Osteocyte (in vitro differentiated cells): Measurements from ENCODE around the gene RAB24. TPM values are rescaled to one million over a fixed set of nuclear protein-coding genes. Genes with fewer than 3 reads are reported as not detected.

Source experiments
- DNase-seq: peaks from one replicate; pipeline ENCODE4 v3.0.0; 2021; ENCODE audit warnings: mixed read lengths; ENCODE audit not compliant: unreplicated experiment; ENCODE audit errors: extremely low spot score
- H3K27ac Mint-ChIP-seq: one replicate; pipeline ENCODE4 v1.8.0; 2021; ENCODE audit warnings: mild to moderate bottlenecking, mixed read lengths; ENCODE audit not compliant: unreplicated experiment
- H3K27me3 Mint-ChIP-seq: one replicate; pipeline ENCODE4 v1.8.0; 2021; ENCODE audit warnings: mixed read lengths; ENCODE audit not compliant: unreplicated experiment
- H3K36me3 Mint-ChIP-seq: one replicate; pipeline ENCODE4 v1.8.0; 2021; ENCODE audit warnings: mixed read lengths; ENCODE audit not compliant: unreplicated experiment
- H3K4me1 Mint-ChIP-seq: one replicate; pipeline ENCODE4 v1.8.0; 2021; ENCODE audit warnings: mixed read lengths; ENCODE audit not compliant: unreplicated experiment
- H3K4me3 Mint-ChIP-seq: one replicate; pipeline ENCODE4 v1.8.0; 2021; ENCODE audit warnings: mild to moderate bottlenecking, moderate library complexity, mixed read lengths; ENCODE audit not compliant: unreplicated experiment
- H3K9me3 Mint-ChIP-seq: one replicate; pipeline ENCODE4 v1.8.0; 2021; ENCODE audit warnings: mixed read lengths; ENCODE audit not compliant: unreplicated experiment
- CTCF ChIP-seq: fragments of 200-600 bp; sonication (generic); IDR thresholded peaks from 2 replicates; pipeline ENCODE4 v1.5.0; 2021; ENCODE audit warnings: antibody characterized with exemption, mild to moderate bottlenecking, moderate library complexity
- total RNA-seq: library from RNA; stranded (reverse); gene quantifications from 2 replicates; pipeline ENCODE4 v1.2.1, GENCODE V29; 2021

The RAB24 gene
- total RNA-seq, 1 donor from 2014 or later: 49.5 TPM

GRCh38 chr5:177291735-177292134 is 11.8 kb downstream of the RAB24 start:
- peaks cover 48% of the 10 kb centered on the region for H3K36me3 Mint-ChIP-seq
- H3K4me1 Mint-ChIP-seq: no peaks in the 10 kb centered on the region

GRCh38 chr5:177290816-177291596 is 12.5 kb downstream of the RAB24 start:
- no peaks in the 10 kb centered on the region for H3K9me3 Mint-ChIP-seq
- no peak overlapping the region for H3K4me3 Mint-ChIP-seq
- no peak overlapping the region for H3K27ac Mint-ChIP-seq
- H3K4me1 Mint-ChIP-seq: no peaks in the 10 kb centered on the region
- H3K27me3 Mint-ChIP-seq: no peaks in the 10 kb centered on the region
- no peak for DNase-seq
- no peak for TF ChIP-seq CTCF
- H3K36me3 Mint-ChIP-seq: peaks cover 46% of the 10 kb centered on the region

More at GRCh38 chr5:177291735-177292134, 11.8 kb downstream of the RAB24 start:
- no peak for TF ChIP-seq CTCF
- DNase-seq: no peak
- Mint-ChIP-seq H3K9me3 (no peaks in the 10 kb centered on the region), H3K4me3 (no peak overlapping the region), H3K27me3 (no peaks in the 10 kb centered on the region), H3K27ac (no peak overlapping the region)

GRCh38 chr5:177288191-177288590 is 15.3 kb downstream of the RAB24 start:
- Mint-ChIP-seq H3K4me3 (no peak overlapping the region), H3K36me3 (peaks cover 51% of the 10 kb centered on the region), H3K9me3 (no peaks in the 10 kb centered on the region), H3K27ac (no peak overlapping the region), H3K4me1 (no peaks in the 10 kb centered on the region), H3K27me3 (no peaks in the 10 kb centered on the region)
- no peak for DNase-seq
- no peak for TF ChIP-seq CTCF

GRCh38 chr5:177276886-177277285 is 26.6 kb downstream of the RAB24 start:
- Mint-ChIP-seq H3K36me3 (peaks cover 37% of the 10 kb centered on the region), H3K27me3 (no peaks in the 10 kb centered on the region), H3K9me3 (no peaks in the 10 kb centered on the region), H3K4me3 (no peak overlapping the region), H3K4me1 (no peaks in the 10 kb centered on the region), H3K27ac (no peak overlapping the region)
- no peak for TF ChIP-seq CTCF
- DNase-seq: no peak

- Mint-ChIP-seq H3K9me3 (no peaks in the 10 kb centered on the region), H3K4me3 (no peak overlapping the region), H3K36me3 (peaks cover 34% of the 10 kb centered on the region), H3K27ac (no peak overlapping the region), H3K4me1 (no peaks in the 10 kb centered on the region), H3K27me3 (no peaks in the 10 kb centered on the region)
- TF ChIP-seq CTCF: no peak
- DNase-seq: no peak
These were observed 27.6 kb downstream of the RAB24 start for GRCh38 chr5:177275883-177276282.
